HepG2 (cell line): ENCODE data around the gene SNX9. TPM values are rescaled to one million over a fixed set of nuclear protein-coding genes. Genes with fewer than 3 reads are reported as not detected.

Experiments used
- KLF16 ChIP-seq, 2 experiments: sonication (generic) in 1 of 2; formaldehyde crosslinking in 1 of 2; IDR thresholded peaks; 2 replicates each; pipeline versions ENCODE4 v1.6.1 to v1.8.0; 2016 to 2023; ENCODE audit warnings: missing genetic modification reagents in 2 of 2, missing compliant biosample characterization in 1 of 2
- NCOA2 ChIP-seq: sonication (generic); formaldehyde crosslinking; IDR thresholded peaks from 2 replicates; pipeline ENCODE4 v1.8.0; 2022; ENCODE audit warnings: inconsistent platforms
- PHF21A ChIP-seq: sonication (generic); formaldehyde crosslinking; IDR thresholded peaks from 2 replicates; pipeline ENCODE4 v1.5.0; 2020; ENCODE audit warnings: mild to moderate bottlenecking, missing genetic modification reagents
- PHF8 ChIP-seq: sonication (generic); formaldehyde crosslinking; IDR thresholded peaks from 2 replicates; pipeline ENCODE4 v1.5.0; 2020; ENCODE audit warnings: missing genetic modification reagents
- TRIM24 ChIP-seq: sonication (generic); formaldehyde crosslinking; IDR thresholded peaks from 2 replicates; pipeline ENCODE4 v1.8.0; 2022; ENCODE audit warnings: mild to moderate bottlenecking, missing genetic modification reagents
- ZNF333 ChIP-seq: sonication (generic); formaldehyde crosslinking; IDR thresholded peaks from 2 replicates; pipeline ENCODE4 v1.4.0; 2020; ENCODE audit warnings: mild to moderate bottlenecking, missing genetic modification reagents, borderline replicate concordance
- ZNF432 ChIP-seq: sonication (generic); formaldehyde crosslinking; IDR thresholded peaks from 2 replicates; pipeline ENCODE4 v1.5.0; 2020; ENCODE audit warnings: missing genetic modification reagents, mild to moderate bottlenecking, borderline replicate concordance
- ZNF687 ChIP-seq: sonication (generic); formaldehyde crosslinking; IDR thresholded peaks from 2 replicates; pipeline ENCODE4 v1.5.1; 2020; ENCODE audit warnings: mild to moderate bottlenecking, missing genetic modification reagents, moderate library complexity
- polyA plus RNA-seq, 8 experiments: library from polyadenylated mRNA; depleted of rRNA in 3 of 8; stranded (reverse) in 7 of 8; unstranded in 1 of 8; fragments of >200 nt; fragmentation: Illumina TruSeq in 4 of 8; extraction: Trizol in 4 of 8; gene quantifications; 2 replicates each; pipeline versions ENCODE4 v1.2.1 to v1.2.3, GENCODE V29; 2011 to 2016; ENCODE audit warnings: low read depth in 4 of 8, missing spikeins in 1 of 8, mixed read lengths in 1 of 8; ENCODE audit not compliant: insufficient read depth in 1 of 8
- total RNA-seq, 5 experiments: library from RNA; depleted of rRNA; stranded (reverse); fragments of >200 nt; fragmentation: Illumina TruSeq; extraction: Trizol; gene quantifications; 2 replicates each; pipeline ENCODE4 v1.2.3, GENCODE V29; 2016; ENCODE audit warnings: low read depth in 1 of 5
- TF ChIP-seq, protein P1 (sequence below): sonication (generic); formaldehyde crosslinking; IDR thresholded peaks from 2 replicates; pipeline ENCODE4 v1.4.0; 2020; ENCODE audit warnings: missing genetic modification reagents
- TF ChIP-seq, protein P2 (sequence below): sonication (generic); formaldehyde crosslinking; IDR thresholded peaks from 2 replicates; pipeline ENCODE4 v1.4.0; 2020; ENCODE audit warnings: low read depth, missing genetic modification reagents
- TF ChIP-seq, protein P3 (sequence below): sonication (generic); formaldehyde crosslinking; IDR thresholded peaks from 2 replicates; pipeline ENCODE4 v1.4.0; 2020; ENCODE audit warnings: missing genetic modification reagents

Gene SNX9
- total and polyA plus RNA-seq, 2 of the 13 experiments (the other 11 are each of a cell fraction or from before 2014, with no cell fraction given) = 21.9 to 36.0 TPM

GRCh38 chr6:157981395-157982101, 158.5 kb downstream of the SNX9 start, which contains the start of gene SYNJ2 (continued):
- peak; percentile 92 for TF ChIP-seq ZNF687 (CRISPR knock-in tag)
- no peak for TF ChIP-seq ZNF432 (CRISPR knock-in tag)
- TF ChIP-seq PHF21A = peak; percentile 92
- TF ChIP-seq PHF8 = peak; percentile 65
- peak; percentile 33 for TF ChIP-seq NCOA2 (CRISPR knock-in tag)
- peak; percentile 13; the same call in 1 of the 2 replicates for TF ChIP-seq TRIM24
- TF ChIP-seq KLF16 (CRISPR knock-in tag; IDR thresholded peaks at IDR 0.05) = peak in 1 of 2 experiments; percentile 71; a peak in 2 of 4 replicates
- TF ChIP-seq, protein P1, sequence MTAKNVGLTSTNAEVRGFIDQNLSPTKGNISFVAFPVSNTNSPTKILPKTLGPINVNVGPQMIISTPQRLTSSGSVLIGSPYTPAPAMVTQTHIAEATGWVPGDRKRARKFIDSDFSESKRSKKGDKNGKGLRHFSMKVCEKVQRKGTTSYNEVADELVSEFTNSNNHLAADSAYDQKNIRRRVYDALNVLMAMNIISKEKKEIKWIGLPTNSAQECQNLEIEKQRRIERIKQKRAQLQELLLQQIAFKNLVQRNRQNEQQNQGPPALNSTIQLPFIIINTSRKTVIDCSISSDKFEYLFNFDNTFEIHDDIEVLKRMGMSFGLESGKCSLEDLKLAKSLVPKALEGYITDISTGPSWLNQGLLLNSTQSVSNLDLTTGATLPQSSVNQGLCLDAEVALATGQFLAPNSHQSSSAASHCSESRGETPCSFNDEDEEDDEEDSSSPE (CRISPR knock-in tag) = peak; percentile 73
- TF ChIP-seq, protein P2, sequence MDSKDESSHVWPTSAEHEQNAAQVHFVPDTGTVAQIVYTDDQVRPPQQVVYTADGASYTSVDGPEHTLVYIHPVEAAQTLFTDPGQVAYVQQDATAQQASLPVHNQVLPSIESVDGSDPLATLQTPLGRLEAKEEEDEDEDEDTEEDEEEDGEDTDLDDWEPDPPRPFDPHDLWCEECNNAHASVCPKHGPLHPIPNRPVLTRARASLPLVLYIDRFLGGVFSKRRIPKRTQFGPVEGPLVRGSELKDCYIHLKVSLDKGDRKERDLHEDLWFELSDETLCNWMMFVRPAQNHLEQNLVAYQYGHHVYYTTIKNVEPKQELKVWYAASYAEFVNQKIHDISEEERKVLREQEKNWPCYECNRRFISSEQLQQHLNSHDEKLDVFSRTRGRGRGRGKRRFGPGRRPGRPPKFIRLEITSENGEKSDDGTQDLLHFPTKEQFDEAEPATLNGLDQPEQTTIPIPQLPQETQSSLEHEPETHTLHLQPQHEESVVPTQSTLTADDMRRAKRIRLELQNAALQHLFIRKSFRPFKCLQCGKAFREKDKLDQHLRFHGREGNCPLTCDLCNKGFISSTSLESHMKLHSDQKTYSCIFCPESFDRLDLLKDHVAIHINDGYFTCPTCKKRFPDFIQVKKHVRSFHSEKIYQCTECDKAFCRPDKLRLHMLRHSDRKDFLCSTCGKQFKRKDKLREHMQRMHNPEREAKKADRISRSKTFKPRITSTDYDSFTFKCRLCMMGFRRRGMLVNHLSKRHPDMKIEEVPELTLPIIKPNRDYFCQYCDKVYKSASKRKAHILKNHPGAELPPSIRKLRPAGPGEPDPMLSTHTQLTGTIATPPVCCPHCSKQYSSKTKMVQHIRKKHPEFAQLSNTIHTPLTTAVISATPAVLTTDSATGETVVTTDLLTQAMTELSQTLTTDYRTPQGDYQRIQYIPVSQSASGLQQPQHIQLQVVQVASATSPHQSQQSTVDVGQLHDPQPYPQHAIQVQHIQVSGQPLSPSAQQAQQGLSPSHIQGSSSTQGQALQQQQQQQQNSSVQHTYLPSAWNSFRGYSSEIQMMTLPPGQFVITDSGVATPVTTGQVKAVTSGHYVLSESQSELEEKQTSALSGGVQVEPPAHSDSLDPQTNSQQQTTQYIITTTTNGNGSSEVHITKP (CRISPR knock-in tag) = peak; percentile 61; the same call in 1 of the 2 replicates
- peak; percentile 91 for TF ChIP-seq ZNF333 (CRISPR knock-in tag)
- TF ChIP-seq, protein P3, sequence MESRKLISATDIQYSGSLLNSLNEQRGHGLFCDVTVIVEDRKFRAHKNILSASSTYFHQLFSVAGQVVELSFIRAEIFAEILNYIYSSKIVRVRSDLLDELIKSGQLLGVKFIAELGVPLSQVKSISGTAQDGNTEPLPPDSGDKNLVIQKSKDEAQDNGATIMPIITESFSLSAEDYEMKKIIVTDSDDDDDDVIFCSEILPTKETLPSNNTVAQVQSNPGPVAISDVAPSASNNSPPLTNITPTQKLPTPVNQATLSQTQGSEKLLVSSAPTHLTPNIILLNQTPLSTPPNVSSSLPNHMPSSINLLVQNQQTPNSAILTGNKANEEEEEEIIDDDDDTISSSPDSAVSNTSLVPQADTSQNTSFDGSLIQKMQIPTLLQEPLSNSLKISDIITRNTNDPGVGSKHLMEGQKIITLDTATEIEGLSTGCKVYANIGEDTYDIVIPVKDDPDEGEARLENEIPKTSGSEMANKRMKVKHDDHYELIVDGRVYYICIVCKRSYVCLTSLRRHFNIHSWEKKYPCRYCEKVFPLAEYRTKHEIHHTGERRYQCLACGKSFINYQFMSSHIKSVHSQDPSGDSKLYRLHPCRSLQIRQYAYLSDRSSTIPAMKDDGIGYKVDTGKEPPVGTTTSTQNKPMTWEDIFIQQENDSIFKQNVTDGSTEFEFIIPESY = peak; percentile 0; the same call in 1 of the 2 replicates
